Testis (tissue), 3 donors: ENCODE results near the gene KIF26B. TPM values are rescaled to one million over a fixed set of nuclear protein-coding genes. Genes with fewer than 3 reads are reported as not detected.

Source experiments
- DNase-seq: peaks from one replicate; pipeline ENCODE4 v3.0.0-alpha.2; 2019
- H3K27ac ChIP-seq, 2 donors: fragments of 200-600 bp; sonication (generic); one replicate each; pipeline ENCODE4 v1.5.1; 2019
- H3K27me3 ChIP-seq: fragments of 200-600 bp; sonication (generic); one replicate; pipeline ENCODE4 v1.5.1; 2019
- H3K36me3 ChIP-seq: fragments of 200-600 bp; sonication (generic); one replicate; pipeline ENCODE4 v1.5.1; 2017; ENCODE audit warnings: low read depth; ENCODE audit errors: missing control alignments
- H3K4me1 ChIP-seq: fragments of 200-600 bp; sonication (generic); one replicate; pipeline ENCODE4 v1.5.1; 2019
- H3K4me3 ChIP-seq, 2 donors: fragments of 200-600 bp; sonication (generic); one replicate each; pipeline ENCODE4 v1.5.1; 2017 to 2019
- H3K9me3 ChIP-seq: fragments of 200-600 bp; sonication (generic); one replicate; pipeline ENCODE4 v1.5.1; 2017
- POLR2A ChIP-seq: fragments of 450-650 bp; IDR thresholded peaks from one replicate; pipeline ENCODE4 v1.6.1; 2017; ENCODE audit warnings: antibody characterized with exemption, mild to moderate bottlenecking, moderate library complexity
- WGBS, 2 donors: methylation state at CpG; one replicate each; pipeline ENCODE4 v1.1.5; 2018; 5-methylcytosine and 5-hydroxymethylcytosine counted together
- intact Hi-C: fragments of 100-400 bp; cut with DNase I; formaldehyde crosslinking; loops from one replicate; pipeline ENCODE4 v1.15.1; 2023; ENCODE audit warnings: low total_unique reads
- polyA plus RNA-seq: library from polyadenylated mRNA; stranded (reverse); fragments of 350-450 nt; fragmentation: Illumina TruSeq; extraction: RNeasy Lipid Tissue Mini Kit (QIAGEN cat#74804); gene quantifications from one replicate; pipeline ENCODE4 v1.2.3, GENCODE V29; 2014; ENCODE audit warnings: low read depth, low replicate concordance; ENCODE audit not compliant: insufficient read depth
- total RNA-seq, 2 donors: library from RNA; depleted of rRNA; stranded (reverse); fragments of >200 nt; gene quantifications; one replicate each; pipeline ENCODE4 v1.2.3, GENCODE V29; 2016
- TF ChIP-seq, protein P1 (sequence below), 3 experiments: fragments of 450-650 bp in 2 of 3; fragments of 200-600 bp in 1 of 3; sonication (generic) in 1 of 3; IDR thresholded peaks; one replicate each; pipeline ENCODE4 v1.5.1; 2016 to 2019; ENCODE audit warnings: antibody characterized with exemption in 3 of 3, mild to moderate bottlenecking in 2 of 3, moderate library complexity in 1 of 3

KIF26B gene
- total and polyA plus RNA-seq, 3 donors from 2014 or later = 3.0 to 4.8 (median 3.1) TPM

DNA sequence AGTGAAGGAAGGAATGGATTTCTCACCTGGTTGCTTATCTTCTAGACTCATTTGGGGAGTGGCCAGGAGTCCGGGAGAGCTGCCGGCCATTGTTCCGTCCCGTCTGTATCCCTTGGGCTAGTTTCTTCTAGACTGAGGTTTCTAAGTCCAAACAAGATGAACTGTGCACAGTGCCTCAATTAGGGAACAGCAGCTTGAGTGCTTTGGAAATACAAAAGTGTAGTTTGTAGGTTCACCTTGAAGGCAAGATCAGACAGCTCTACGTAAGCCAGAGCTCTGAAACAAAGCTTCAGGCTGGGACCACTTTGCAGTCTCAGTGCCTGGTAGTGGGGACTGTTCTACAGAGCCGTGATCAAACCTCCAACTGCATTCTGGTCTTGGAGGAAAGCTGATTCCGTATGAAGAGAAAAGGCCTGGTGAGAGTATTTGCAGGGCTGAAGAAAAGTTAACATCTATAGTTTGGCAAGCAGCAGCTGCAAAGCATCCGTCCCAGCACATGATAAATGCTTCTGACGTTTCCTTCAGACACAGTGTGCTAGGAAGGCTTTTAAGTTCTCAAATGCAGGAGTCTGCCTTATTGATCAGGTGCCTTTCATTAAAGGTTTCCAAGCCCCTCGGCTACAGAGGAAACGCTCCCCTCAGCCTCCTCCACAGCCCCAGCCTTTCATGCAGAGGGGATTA is 432.8 kb downstream of the KIF26B start:
- WGBS, 2 donors = 78 to 79% methylated on average over 10 to 11 of the region's 11 CpGs
- Histone ChIP-seq H3K9me3 (no peaks in the 10 kb centered on the region), H3K36me3 (no peaks in the 10 kb centered on the region), H3K4me1 (no peaks in the 10 kb centered on the region), H3K27me3 (no peaks in the 10 kb centered on the region), H3K27ac (no peak overlapping the region), H3K4me3 (no peak overlapping the region)
- no peak for DNase-seq
- intact Hi-C loops = no loop called here
- TF ChIP-seq POLR2A = no peak

- 83 to 84% methylated on average over 10 of the region's 10 CpGs for WGBS, 2 donors
- no peak for DNase-seq
- intact Hi-C loops = no loop called here
- Histone ChIP-seq H3K27me3 (no peaks in the 10 kb centered on the region), H3K27ac (no peak overlapping the region), H3K4me1 (no peaks in the 10 kb centered on the region), H3K9me3 (no peaks in the 10 kb centered on the region), H3K36me3 (no peaks in the 10 kb centered on the region), H3K4me3 (no peak overlapping the region)
- TF ChIP-seq POLR2A = no peak
- TF ChIP-seq, protein P1, sequence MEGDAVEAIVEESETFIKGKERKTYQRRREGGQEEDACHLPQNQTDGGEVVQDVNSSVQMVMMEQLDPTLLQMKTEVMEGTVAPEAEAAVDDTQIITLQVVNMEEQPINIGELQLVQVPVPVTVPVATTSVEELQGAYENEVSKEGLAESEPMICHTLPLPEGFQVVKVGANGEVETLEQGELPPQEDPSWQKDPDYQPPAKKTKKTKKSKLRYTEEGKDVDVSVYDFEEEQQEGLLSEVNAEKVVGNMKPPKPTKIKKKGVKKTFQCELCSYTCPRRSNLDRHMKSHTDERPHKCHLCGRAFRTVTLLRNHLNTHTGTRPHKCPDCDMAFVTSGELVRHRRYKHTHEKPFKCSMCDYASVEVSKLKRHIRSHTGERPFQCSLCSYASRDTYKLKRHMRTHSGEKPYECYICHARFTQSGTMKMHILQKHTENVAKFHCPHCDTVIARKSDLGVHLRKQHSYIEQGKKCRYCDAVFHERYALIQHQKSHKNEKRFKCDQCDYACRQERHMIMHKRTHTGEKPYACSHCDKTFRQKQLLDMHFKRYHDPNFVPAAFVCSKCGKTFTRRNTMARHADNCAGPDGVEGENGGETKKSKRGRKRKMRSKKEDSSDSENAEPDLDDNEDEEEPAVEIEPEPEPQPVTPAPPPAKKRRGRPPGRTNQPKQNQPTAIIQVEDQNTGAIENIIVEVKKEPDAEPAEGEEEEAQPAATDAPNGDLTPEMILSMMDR (IDR thresholded peaks at IDR 0.05) = no peak
Observed at GRCh38 chr1:245588116-245588639, 433.4 kb downstream of the KIF26B start.

GRCh38 chr1:245589316-245589715 is 434.5 kb downstream of the KIF26B start:
- H3K27ac ChIP-seq = no peak overlapping the region
- DNase-seq = no peak
- H3K4me3 ChIP-seq = no peak overlapping the region
- H3K27me3 ChIP-seq = no peaks in the 10 kb centered on the region
- H3K36me3 ChIP-seq = no peaks in the 10 kb centered on the region
- intact Hi-C loops = no loop called here
- no peaks in the 10 kb centered on the region for H3K4me1 ChIP-seq
- no peaks in the 10 kb centered on the region for H3K9me3 ChIP-seq
- WGBS, 2 donors = 82 to 86% methylated on average over 12 of the region's 12 CpGs
- no peak for TF ChIP-seq POLR2A
- TF ChIP-seq, protein P1 (IDR thresholded peaks at IDR 0.05) = no peak

GRCh38 chr1:245589906-245590305 is 435.1 kb downstream of the KIF26B start:
- Histone ChIP-seq H3K36me3 (no peaks in the 10 kb centered on the region), H3K4me1 (no peaks in the 10 kb centered on the region), H3K9me3 (no peaks in the 10 kb centered on the region), H3K27ac (no peak overlapping the region), H3K27me3 (no peaks in the 10 kb centered on the region), H3K4me3 (peak overlapping the region in 1 of 2 donors; percentile 45)
- WGBS, 2 donors = 50 to 55% methylated on average over 7 to 26 of the region's 26 CpGs
- intact Hi-C loops = no loop called here
- TF ChIP-seq, protein P1 (IDR thresholded peaks at IDR 0.05) = no peak
- no peak for TF ChIP-seq POLR2A
- no peak for DNase-seq

DNA sequence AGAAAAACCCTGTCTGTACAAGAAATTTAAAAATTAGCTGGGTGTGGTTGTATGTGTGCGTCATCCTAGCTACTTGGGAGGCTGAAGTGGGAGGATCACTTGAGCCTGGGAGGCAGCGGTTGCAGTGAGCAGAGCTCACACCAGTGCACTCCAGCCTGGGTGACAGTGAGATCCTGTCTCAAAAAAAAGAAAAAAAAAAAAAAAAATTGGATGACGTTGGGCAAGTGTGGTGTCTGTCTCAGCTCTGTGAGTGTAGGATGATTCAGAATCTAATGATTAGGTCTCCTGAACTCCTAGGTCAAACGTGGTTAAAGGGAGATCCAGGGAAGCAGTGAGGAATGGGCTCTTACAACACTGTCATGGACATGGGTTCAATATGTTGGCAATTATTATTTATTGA is 435.9 kb downstream of the KIF26B start:
- H3K36me3 ChIP-seq = no peaks in the 10 kb centered on the region
- H3K4me3 ChIP-seq = no peak overlapping the region
- DNase-seq = no peak
- no peaks in the 10 kb centered on the region for H3K9me3 ChIP-seq
- no peaks in the 10 kb centered on the region for H3K4me1 ChIP-seq
- no peaks in the 10 kb centered on the region for H3K27me3 ChIP-seq
- H3K27ac ChIP-seq = no peak overlapping the region
- 66 to 67% methylated on average over 4 of the region's 4 CpGs for WGBS, 2 donors
- intact Hi-C loops = no loop called here
- TF ChIP-seq, protein P1 (IDR thresholded peaks at IDR 0.05) = no peak
- no peak for TF ChIP-seq POLR2A
